ENCODE measurements around the gene RAB3A.

GRCh38 chr19:18216789-18217188 is 12.9 kb upstream of the RAB3A start:
- TF ChIP-seq, protein P1, sequence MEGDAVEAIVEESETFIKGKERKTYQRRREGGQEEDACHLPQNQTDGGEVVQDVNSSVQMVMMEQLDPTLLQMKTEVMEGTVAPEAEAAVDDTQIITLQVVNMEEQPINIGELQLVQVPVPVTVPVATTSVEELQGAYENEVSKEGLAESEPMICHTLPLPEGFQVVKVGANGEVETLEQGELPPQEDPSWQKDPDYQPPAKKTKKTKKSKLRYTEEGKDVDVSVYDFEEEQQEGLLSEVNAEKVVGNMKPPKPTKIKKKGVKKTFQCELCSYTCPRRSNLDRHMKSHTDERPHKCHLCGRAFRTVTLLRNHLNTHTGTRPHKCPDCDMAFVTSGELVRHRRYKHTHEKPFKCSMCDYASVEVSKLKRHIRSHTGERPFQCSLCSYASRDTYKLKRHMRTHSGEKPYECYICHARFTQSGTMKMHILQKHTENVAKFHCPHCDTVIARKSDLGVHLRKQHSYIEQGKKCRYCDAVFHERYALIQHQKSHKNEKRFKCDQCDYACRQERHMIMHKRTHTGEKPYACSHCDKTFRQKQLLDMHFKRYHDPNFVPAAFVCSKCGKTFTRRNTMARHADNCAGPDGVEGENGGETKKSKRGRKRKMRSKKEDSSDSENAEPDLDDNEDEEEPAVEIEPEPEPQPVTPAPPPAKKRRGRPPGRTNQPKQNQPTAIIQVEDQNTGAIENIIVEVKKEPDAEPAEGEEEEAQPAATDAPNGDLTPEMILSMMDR (conservative IDR thresholded peaks at IDR 0.05; ENCODE audit: low read length), result no peak
- no peak for TF ChIP-seq EZH2phosphoT487 (IDR thresholded peaks at IDR 0.05; ENCODE audit: borderline replicate concordance, low read depth, low read length)
